ENCODE data around the gene YRDC. TPM values are rescaled to one million over a fixed set of nuclear protein-coding genes. Genes with fewer than 3 reads are reported as not detected.
A peak's percentile ranks its signal among the peaks of the same experiment; 100 is the strongest.

YRDC gene
- total and polyA plus RNA-seq, 9 of the 15 experiments (the other 6 are each of a cell fraction or from before 2014, with no cell fraction given), result 11.1 to 58.5 (median 49.8) TPM

- peak; percentile 87 for TF ChIP-seq TOE1 (IDR thresholded peaks at IDR 0.05; ENCODE audit: borderline replicate concordance)
- no peak for TF ChIP-seq TOE1 (CRISPR knock-in tag; IDR thresholded peaks at IDR 0.05; ENCODE audit: borderline replicate concordance, low read depth)
- TF ChIP-seq SIX5 (IDR thresholded peaks at IDR 0.05; ENCODE audit: borderline replicate concordance in 1 of 2, insufficient read depth in 1 of 2, low read depth in 1 of 2, low read length in 2 of 2), result 0 out of 4 replicates have a peak, but pooled peaks of 1 of the 2 experiments have one; percentile 19
- TF ChIP-seq, protein P1, sequence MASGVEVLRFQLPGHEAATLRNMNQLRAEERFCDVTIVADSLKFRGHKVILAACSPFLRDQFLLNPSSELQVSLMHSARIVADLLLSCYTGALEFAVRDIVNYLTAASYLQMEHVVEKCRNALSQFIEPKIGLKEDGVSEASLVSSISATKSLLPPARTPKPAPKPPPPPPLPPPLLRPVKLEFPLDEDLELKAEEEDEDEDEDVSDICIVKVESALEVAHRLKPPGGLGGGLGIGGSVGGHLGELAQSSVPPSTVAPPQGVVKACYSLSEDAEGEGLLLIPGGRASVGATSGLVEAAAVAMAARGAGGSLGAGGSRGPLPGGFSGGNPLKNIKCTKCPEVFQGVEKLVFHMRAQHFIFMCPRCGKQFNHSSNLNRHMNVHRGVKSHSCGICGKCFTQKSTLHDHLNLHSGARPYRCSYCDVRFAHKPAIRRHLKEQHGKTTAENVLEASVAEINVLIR (CRISPR knock-in tag; IDR thresholded peaks at IDR 0.05), result peak; percentile 85
- no peak for TF ChIP-seq DPF2 (IDR thresholded peaks at IDR 0.05)
- TF ChIP-seq CBFA2T3 (IDR thresholded peaks at IDR 0.05), result no peak
- TF ChIP-seq RB1 (IDR thresholded peaks at IDR 0.05; ENCODE audit: low read depth), result peak; percentile 86
- peak; percentile 22 for TF ChIP-seq CTCFL (IDR thresholded peaks at IDR 0.05; ENCODE audit: borderline replicate concordance, insufficient read depth, low read depth, low read length, poor library complexity, severe bottlenecking)
- TF ChIP-seq ZNF24 (IDR thresholded peaks at IDR 0.05), result peak; percentile 37; the same call in 1 of the 2 replicates
- TF ChIP-seq COPS2 (conservative IDR thresholded peaks at IDR 0.05), result no peak
- TF ChIP-seq SIN3A (IDR thresholded peaks at IDR 0.05; ENCODE audit: borderline replicate concordance in 2 of 2, control insufficient read depth in 1 of 2, low read depth in 2 of 2, low read length in 2 of 2), result peak; percentile 52 to 84; a peak in 2 of 4 replicates
- 0 out of 2 replicates have a peak, but pooled peaks have one; percentile 37 for TF ChIP-seq ZBTB17 (CRISPR knock-in tag; IDR thresholded peaks at IDR 0.05)
- TF ChIP-seq, protein P2, sequence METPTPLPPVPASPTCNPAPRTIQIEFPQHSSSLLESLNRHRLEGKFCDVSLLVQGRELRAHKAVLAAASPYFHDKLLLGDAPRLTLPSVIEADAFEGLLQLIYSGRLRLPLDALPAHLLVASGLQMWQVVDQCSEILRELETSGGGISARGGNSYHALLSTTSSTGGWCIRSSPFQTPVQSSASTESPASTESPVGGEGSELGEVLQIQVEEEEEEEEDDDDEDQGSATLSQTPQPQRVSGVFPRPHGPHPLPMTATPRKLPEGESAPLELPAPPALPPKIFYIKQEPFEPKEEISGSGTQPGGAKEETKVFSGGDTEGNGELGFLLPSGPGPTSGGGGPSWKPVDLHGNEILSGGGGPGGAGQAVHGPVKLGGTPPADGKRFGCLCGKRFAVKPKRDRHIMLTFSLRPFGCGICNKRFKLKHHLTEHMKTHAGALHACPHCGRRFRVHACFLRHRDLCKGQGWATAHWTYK (CRISPR knock-in tag; IDR thresholded peaks at IDR 0.05), result no peak
- no peak for TF ChIP-seq TFAM (CRISPR knock-in tag; conservative IDR thresholded peaks at IDR 0.05)
- no peak for TF ChIP-seq SRSF3 (IDR thresholded peaks at IDR 0.05; ENCODE audit: insufficient read depth, low read length)
Measured at GRCh38 chr1:37807555-37808368, at the start of gene YRDC, which contains the start of gene C1orf122 (continued).
